Nephron (organoid): ENCODE measurements around the gene ARFGAP1.

Experiments used
- H3K27ac Mint-ChIP-seq, 3 experiments: 2 replicates each; pipeline ENCODE4 v1.8.0; 2020; ENCODE audit warnings: mixed read lengths in 3 of 3, mild to moderate bottlenecking in 2 of 3, moderate library complexity in 1 of 3
- H3K27me3 Mint-ChIP-seq: 2 replicates; pipeline ENCODE4 v1.8.0; 2021; ENCODE audit warnings: low read depth, mild to moderate bottlenecking, moderate library complexity, mixed read lengths
- H3K36me3 Mint-ChIP-seq: 2 replicates; pipeline ENCODE4 v1.8.0; 2020; ENCODE audit warnings: low read depth, mixed read lengths
- H3K4me1 Mint-ChIP-seq: 2 replicates; pipeline ENCODE4 v1.8.0; 2020; ENCODE audit warnings: mixed read lengths
- H3K4me3 Mint-ChIP-seq, 3 experiments: 2 replicates each; pipeline ENCODE4 v1.8.0; 2020; ENCODE audit warnings: mild to moderate bottlenecking in 3 of 3, mixed read lengths in 3 of 3, moderate library complexity in 2 of 3
- H3K9me3 Mint-ChIP-seq: 2 replicates; pipeline ENCODE4 v1.8.0; 2020; ENCODE audit warnings: mixed read lengths
- CTCF ChIP-seq, 3 experiments: fragments of 200-600 bp; sonication (generic); IDR thresholded peaks; one replicate each; pipeline ENCODE4 v1.5.0; 2021; ENCODE audit warnings: antibody characterized with exemption in 3 of 3; ENCODE audit not compliant: unreplicated experiment in 3 of 3

ARFGAP1 gene

GRCh38 chr20:63311833-63312243 lies 39.2 kb downstream of the ARFGAP1 start:
- Mint-ChIP-seq H3K9me3 (no peaks in the 10 kb centered on the region), H3K27me3 (peaks cover 2% of the 10 kb centered on the region), H3K4me1 (peaks cover 9% of the 10 kb centered on the region), H3K27ac (no peak overlapping the region), H3K4me3 (no peak overlapping the region), H3K36me3 (no peaks in the 10 kb centered on the region)
- no peak for TF ChIP-seq CTCF (IDR thresholded peaks at IDR 0.05; ENCODE audit: unreplicated experiment in 3 of 3)

DNA sequence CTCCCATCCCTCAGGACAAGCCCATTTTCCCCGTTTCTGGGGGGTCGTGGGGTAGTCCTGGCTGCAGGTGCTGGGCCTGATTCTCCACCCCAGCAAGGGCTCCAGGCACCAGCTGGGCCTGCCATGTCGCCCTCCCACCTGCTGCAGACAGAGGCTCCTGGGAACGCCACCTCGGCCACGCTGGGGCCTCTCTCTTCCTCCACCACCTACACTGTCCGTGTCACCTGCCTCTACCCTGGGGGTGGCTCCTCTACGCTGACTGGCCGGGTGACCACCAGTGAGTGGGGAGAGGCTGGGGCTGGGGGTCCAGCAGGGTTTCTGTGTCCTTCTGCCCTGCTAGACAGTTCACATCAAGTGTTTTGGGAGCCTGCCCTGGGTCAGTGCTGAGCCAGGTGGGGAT lies 39.7 kb downstream of the ARFGAP1 start:
- Mint-ChIP-seq H3K4me3 (no peak overlapping the region), H3K4me1 (peaks cover 9% of the 10 kb centered on the region), H3K27ac (no peak overlapping the region), H3K9me3 (no peaks in the 10 kb centered on the region), H3K27me3 (peaks cover 6% of the 10 kb centered on the region), H3K36me3 (no peaks in the 10 kb centered on the region)
- TF ChIP-seq CTCF (IDR thresholded peaks at IDR 0.05; ENCODE audit: unreplicated experiment in 3 of 3) = no peak

DNA sequence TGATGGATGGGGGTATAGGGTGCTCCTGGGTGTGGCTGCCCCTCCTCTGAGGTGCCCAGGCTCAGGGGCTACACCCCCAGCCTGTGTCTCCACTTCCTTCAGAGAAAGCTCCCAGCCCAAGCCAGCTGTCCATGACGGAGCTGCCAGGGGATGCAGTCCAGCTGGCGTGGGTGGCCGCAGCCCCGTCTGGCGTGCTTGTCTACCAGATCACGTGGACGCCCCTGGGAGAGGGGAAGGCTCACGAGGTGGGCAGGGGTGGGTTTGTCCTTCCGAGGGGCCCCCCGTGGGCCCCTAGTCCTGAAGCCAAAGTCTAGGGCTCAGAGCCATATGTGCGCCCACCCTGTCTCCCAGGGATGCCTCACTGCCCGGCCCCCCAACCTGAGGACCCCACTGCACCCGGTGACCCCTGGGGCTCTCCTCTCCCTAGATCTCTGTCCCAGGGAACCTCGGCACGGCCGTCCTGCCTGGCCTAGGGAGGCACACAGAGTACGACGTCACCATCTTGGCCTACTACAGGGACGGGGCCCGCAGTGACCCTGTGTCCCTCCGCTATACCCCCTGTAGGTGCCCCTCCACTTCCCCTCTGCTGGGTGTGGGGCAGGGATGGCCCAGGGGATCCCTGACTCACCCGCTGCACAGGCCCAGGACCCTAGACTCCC lies 40.2 kb downstream of the ARFGAP1 start:
- no peak for TF ChIP-seq CTCF (IDR thresholded peaks at IDR 0.05; ENCODE audit: unreplicated experiment in 3 of 3)
- Mint-ChIP-seq H3K27ac (no peak overlapping the region), H3K4me1 (peaks cover 9% of the 10 kb centered on the region), H3K9me3 (no peaks in the 10 kb centered on the region), H3K36me3 (no peaks in the 10 kb centered on the region), H3K4me3 (no peak overlapping the region), H3K27me3 (peaks cover 7% of the 10 kb centered on the region)

DNA sequence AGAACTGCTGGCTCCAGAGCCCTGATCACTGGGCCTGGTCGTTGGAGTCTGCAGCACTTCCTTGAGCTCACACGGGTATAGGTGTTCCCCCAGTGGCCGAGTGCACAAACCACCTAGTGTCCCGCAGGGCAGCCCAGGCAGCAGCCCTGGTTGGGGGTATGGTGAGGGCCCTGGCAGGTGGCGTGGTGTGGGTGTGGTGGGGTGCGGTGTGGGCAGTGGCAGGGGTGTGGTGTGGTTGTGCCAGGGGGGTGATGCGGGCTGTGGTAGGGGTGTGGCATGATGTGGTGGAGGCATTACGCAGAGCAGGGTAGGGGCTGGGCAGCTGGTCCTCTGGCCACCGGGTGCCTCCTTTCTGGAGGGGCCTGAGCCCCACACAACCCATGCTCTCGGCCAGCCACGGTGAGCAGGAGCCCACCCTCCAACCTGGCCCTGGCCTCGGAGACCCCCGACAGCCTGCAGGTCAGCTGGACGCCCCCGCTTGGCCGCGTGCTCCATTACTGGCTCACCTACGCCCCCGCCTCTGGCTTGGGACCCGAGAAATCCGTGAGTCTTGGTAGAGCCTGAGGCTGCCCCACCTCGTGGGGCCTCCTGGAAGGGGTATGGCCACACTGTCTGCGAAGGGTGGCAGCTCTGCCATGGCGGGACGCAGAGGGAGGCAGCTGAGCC lies 40.9 kb downstream of the ARFGAP1 start:
- no peak overlapping the region for H3K27ac Mint-ChIP-seq
- H3K9me3 Mint-ChIP-seq = no peaks in the 10 kb centered on the region
- H3K36me3 Mint-ChIP-seq = no peaks in the 10 kb centered on the region
- no peak overlapping the region for H3K4me3 Mint-ChIP-seq
- no peak for TF ChIP-seq CTCF (IDR thresholded peaks at IDR 0.05; ENCODE audit: unreplicated experiment in 3 of 3)
- peaks cover 9% of the 10 kb centered on the region for H3K27me3 Mint-ChIP-seq
- peaks cover 9% of the 10 kb centered on the region for H3K4me1 Mint-ChIP-seq

- Mint-ChIP-seq H3K36me3 (no peaks in the 10 kb centered on the region), H3K9me3 (no peaks in the 10 kb centered on the region), H3K27me3 (peaks cover 9% of the 10 kb centered on the region), H3K27ac (no peak overlapping the region), H3K4me3 (no peak overlapping the region), H3K4me1 (peaks cover 9% of the 10 kb centered on the region)
- TF ChIP-seq CTCF (IDR thresholded peaks at IDR 0.05; ENCODE audit: unreplicated experiment in 3 of 3) = no peak
Observed at GRCh38 chr20:63314015-63314471, 41.4 kb downstream of the ARFGAP1 start.
